MM.1S (cell line): ENCODE data around the gene B3GNT8.

Experiments used
- EZH2phosphoT487 ChIP-seq: fragments of 300-600 bp; sonication (generic); IDR thresholded peaks from 2 replicates; pipeline ENCODE4 v1.6.1; 2018; ENCODE audit warnings: antibody characterized with exemption, low read length
- TF ChIP-seq, protein P1 (sequence below): fragments of 300-600 bp; sonication (generic); IDR thresholded peaks from 2 replicates; pipeline ENCODE4 v1.5.1; 2016; ENCODE audit warnings: antibody characterized with exemption, low read length, mixed read lengths

DNA sequence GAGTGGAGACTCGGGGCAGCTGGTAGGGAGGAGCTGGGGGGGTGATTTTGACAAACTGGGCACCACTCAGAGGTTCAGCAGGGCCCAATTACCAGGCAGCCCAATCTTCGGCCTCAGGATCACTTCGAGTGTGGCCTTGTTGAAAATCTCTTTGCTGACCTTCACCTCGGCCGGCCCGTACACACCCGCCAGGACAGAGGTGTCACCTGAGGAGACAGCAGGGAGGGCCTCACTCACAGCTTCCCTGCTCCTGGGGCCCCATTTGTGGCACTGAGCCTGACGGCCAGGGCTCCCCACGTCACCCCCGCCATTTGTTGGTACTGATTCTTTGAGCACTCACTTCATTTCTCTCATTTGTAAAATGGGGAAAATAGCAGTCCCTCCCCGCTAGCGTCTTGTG lies 34.4 kb downstream of the B3GNT8 start:
- TF ChIP-seq, protein P1, sequence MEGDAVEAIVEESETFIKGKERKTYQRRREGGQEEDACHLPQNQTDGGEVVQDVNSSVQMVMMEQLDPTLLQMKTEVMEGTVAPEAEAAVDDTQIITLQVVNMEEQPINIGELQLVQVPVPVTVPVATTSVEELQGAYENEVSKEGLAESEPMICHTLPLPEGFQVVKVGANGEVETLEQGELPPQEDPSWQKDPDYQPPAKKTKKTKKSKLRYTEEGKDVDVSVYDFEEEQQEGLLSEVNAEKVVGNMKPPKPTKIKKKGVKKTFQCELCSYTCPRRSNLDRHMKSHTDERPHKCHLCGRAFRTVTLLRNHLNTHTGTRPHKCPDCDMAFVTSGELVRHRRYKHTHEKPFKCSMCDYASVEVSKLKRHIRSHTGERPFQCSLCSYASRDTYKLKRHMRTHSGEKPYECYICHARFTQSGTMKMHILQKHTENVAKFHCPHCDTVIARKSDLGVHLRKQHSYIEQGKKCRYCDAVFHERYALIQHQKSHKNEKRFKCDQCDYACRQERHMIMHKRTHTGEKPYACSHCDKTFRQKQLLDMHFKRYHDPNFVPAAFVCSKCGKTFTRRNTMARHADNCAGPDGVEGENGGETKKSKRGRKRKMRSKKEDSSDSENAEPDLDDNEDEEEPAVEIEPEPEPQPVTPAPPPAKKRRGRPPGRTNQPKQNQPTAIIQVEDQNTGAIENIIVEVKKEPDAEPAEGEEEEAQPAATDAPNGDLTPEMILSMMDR = no peak
- TF ChIP-seq EZH2phosphoT487 = no peak
